T-helper 1 cell treated with Interleukin-12 subunit alpha and Interleukin-12 subunit beta and Interleukin-4 antibody, amounts not matched to agents 30 ng/mL and 1 ng/mL, for 36 hours (primary cell): ENCODE data around the gene IQCM. TPM values are rescaled to one million over a fixed set of nuclear protein-coding genes. Genes with fewer than 3 reads are reported as not detected.
"Not testable (repeated sequence)": the region's sequence is repeated elsewhere in the genome, so short reads cannot be mapped to it uniquely, and the experiment has no call there.

ENCODE experiments used
- intact Hi-C: fragments of 100-400 bp; cut with micrococcal nuclease; formaldehyde crosslinking; loops from one replicate; pipeline ENCODE4 v1.15.1; 2024
- total RNA-seq: library from RNA; stranded (reverse); gene quantifications from 2 replicates; pipeline ENCODE4 v1.2.3, GENCODE V29; 2022

Gene IQCM
- total RNA-seq, 1 donor from 2014 or later: not detected

- intact Hi-C loops: no loop called here
Observed at GRCh38 chr4:149486861-149487260, 328.8 kb downstream of the IQCM start.

- intact Hi-C loops: not testable (repeated sequence)
Observed at GRCh38 chr4:149468669-149469068, 347.0 kb downstream of the IQCM start.

- intact Hi-C loops: no loop called here
Observed at GRCh38 chr4:149466446-149466845, 349.2 kb downstream of the IQCM start.

- intact Hi-C loops: no loop called here
Observed at GRCh38 chr4:149465955-149466354, 349.7 kb downstream of the IQCM start.

GRCh38 chr4:149443537-149443936, 372.1 kb downstream of the IQCM start:
- intact Hi-C loops: no loop called here

- intact Hi-C loops: no loop called here
Observed at GRCh38 chr4:149441338-149441737, 374.3 kb downstream of the IQCM start.

- intact Hi-C loops: no loop called here
Observed at GRCh38 chr4:149426461-149426860, 389.2 kb downstream of the IQCM start.

- intact Hi-C loops: no loop called here
Observed at GRCh38 chr4:149409555-149409962, 406.1 kb downstream of the IQCM start.

GRCh38 chr4:149409146-149409545, 406.5 kb downstream of the IQCM start:
- intact Hi-C loops: no loop called here

GRCh38 chr4:149404143-149404542, 411.5 kb downstream of the IQCM start:
- intact Hi-C loops: no loop called here

GRCh38 chr4:149403081-149403480, 412.6 kb downstream of the IQCM start:
- intact Hi-C loops: no loop called here

GRCh38 chr4:149398993-149399392, 416.6 kb downstream of the IQCM start:
- intact Hi-C loops: no loop called here

- intact Hi-C loops: no loop called here
Observed at GRCh38 chr4:149370785-149371420, 444.7 kb downstream of the IQCM start.

- intact Hi-C loops: no loop called here
Observed at GRCh38 chr4:149370002-149370401, 445.6 kb downstream of the IQCM start.

GRCh38 chr4:149353241-149353640, 462.4 kb downstream of the IQCM start:
- intact Hi-C loops: no loop called here

GRCh38 chr4:149349541-149349940, 466.1 kb downstream of the IQCM start:
- intact Hi-C loops: no loop called here

- intact Hi-C loops: no loop called here
Observed at GRCh38 chr4:149347139-149347538, 468.5 kb downstream of the IQCM start.

- intact Hi-C loops: no loop called here
Observed at GRCh38 chr4:149345424-149345823, 470.2 kb downstream of the IQCM start.

- intact Hi-C loops: no loop called here
Observed at GRCh38 chr4:149344436-149344835, 471.2 kb downstream of the IQCM start.

- intact Hi-C loops: no loop called here
Observed at GRCh38 chr4:149343614-149344013, 472.0 kb downstream of the IQCM start.

GRCh38 chr4:149341117-149341516, 474.5 kb downstream of the IQCM start:
- intact Hi-C loops: not testable (repeated sequence)

GRCh38 chr4:149328161-149328560, 487.5 kb downstream of the IQCM start:
- intact Hi-C loops: no loop called here

- intact Hi-C loops: no loop called here
Observed at GRCh38 chr4:149322203-149322602, 493.4 kb downstream of the IQCM start.

GRCh38 chr4:149321438-149321837, 494.2 kb downstream of the IQCM start:
- intact Hi-C loops: no loop called here
